ENCODE measurements around the gene NECTIN1.

DNA sequence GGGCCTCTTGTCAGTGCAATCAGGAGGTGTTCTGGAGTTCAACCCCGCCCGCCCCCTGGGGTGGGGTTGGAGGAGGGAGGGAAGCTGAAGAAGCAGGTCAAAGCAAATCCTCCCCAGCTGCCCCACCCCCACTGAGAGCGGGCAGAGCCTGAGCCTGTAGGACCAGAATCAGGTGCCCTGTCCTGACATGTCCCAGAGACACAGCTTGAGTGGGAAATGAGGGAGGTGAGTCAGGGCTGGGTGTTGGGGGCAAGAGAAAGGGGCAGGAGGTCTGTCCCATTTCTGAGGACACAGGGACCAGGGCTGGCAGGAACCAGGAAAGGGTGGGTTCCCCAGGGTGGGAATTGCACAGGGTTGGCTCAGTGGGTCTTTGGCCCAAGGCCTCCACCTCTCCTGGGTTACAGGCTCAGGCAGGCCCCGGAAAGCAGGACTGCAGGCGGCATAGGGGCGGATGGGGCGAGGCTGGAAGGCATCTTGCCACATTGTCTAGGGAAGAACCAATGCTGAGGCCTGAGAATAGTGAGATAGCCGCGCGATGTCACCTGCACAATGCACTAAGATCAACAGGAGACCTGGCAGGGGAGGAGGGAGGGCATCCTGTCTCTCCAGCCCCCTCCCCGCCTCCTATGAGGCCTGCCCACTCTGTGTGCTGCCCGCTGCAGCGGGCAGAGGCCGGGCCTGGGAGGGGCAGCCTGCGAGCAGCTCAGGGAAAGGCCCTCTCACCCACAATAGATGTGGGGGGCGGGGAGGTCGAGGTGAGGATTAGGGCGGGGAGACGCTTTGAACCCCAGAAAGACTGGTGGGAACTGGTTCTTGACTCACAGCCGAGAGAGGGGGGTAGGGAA is 32.4 kb downstream of the NECTIN1 start:
- TF ChIP-seq, protein P1, sequence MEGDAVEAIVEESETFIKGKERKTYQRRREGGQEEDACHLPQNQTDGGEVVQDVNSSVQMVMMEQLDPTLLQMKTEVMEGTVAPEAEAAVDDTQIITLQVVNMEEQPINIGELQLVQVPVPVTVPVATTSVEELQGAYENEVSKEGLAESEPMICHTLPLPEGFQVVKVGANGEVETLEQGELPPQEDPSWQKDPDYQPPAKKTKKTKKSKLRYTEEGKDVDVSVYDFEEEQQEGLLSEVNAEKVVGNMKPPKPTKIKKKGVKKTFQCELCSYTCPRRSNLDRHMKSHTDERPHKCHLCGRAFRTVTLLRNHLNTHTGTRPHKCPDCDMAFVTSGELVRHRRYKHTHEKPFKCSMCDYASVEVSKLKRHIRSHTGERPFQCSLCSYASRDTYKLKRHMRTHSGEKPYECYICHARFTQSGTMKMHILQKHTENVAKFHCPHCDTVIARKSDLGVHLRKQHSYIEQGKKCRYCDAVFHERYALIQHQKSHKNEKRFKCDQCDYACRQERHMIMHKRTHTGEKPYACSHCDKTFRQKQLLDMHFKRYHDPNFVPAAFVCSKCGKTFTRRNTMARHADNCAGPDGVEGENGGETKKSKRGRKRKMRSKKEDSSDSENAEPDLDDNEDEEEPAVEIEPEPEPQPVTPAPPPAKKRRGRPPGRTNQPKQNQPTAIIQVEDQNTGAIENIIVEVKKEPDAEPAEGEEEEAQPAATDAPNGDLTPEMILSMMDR (conservative IDR thresholded peaks at IDR 0.05; ENCODE audit: low read depth, low read length), result no peak
- no peak for TF ChIP-seq CEBPB (IDR thresholded peaks at IDR 0.05; ENCODE audit: low read depth, low read length)
- no peak for TF ChIP-seq POLR2A (IDR thresholded peaks at IDR 0.05; ENCODE audit: low read depth, low read length)
- no peak for TF ChIP-seq RFX5 (IDR thresholded peaks at IDR 0.05; ENCODE audit: low read depth, low read length)
- TF ChIP-seq MAFK (IDR thresholded peaks at IDR 0.05; ENCODE audit: low read depth, low read length), result no peak
- no peak for TF ChIP-seq BHLHE40 (IDR thresholded peaks at IDR 0.05; ENCODE audit: low read depth, low read length)
- TF ChIP-seq RAD21 (IDR thresholded peaks at IDR 0.05; ENCODE audit: low read length), result no peak
- no peak for TF ChIP-seq FOS (IDR thresholded peaks at IDR 0.05; ENCODE audit: low read depth, low read length)
- no peak for TF ChIP-seq CHD1 (IDR thresholded peaks at IDR 0.05; ENCODE audit: low read depth, low read length)
- TF ChIP-seq USF2 (IDR thresholded peaks at IDR 0.05; ENCODE audit: low read depth, low read length), result no peak
- no peak for TF ChIP-seq SMC3 (IDR thresholded peaks at IDR 0.05; ENCODE audit: low read depth, low read length)
- no peak for TF ChIP-seq MAZ (IDR thresholded peaks at IDR 0.05; ENCODE audit: borderline replicate concordance, low read depth, low read length)

All from IMR-90 (cell line).